K562 (cell line): Measurements from ENCODE around the gene CD4.
"Not testable (repeated sequence)": the region's sequence is repeated elsewhere in the genome, so short reads cannot be mapped to it uniquely, and the experiment has no call there.

Experiments used
- CEBPB ChIP-seq: fragments of 450-650 bp; IDR thresholded peaks from 2 replicates; pipeline ENCODE4 v1.6.1; 2016; ENCODE audit warnings: missing genetic modification characterization, missing compliant biosample characterization
- CTCF ChIP-seq, 3 experiments: IDR thresholded peaks in 2 of 3; conservative IDR thresholded peaks in 1 of 3; 2 replicates each; pipeline ENCODE4 v1.5.1; 2011 to 2012; ENCODE audit warnings: low read length in 3 of 3, mild to moderate bottlenecking in 3 of 3, control low read depth in 2 of 3, improper control_type of control experiment in 1 of 3, inconsistent platforms in 1 of 3, low read depth in 1 of 3, mixed read lengths in 1 of 3, moderate library complexity in 1 of 3; ENCODE audit not compliant: insufficient read depth in 2 of 3
- NBN ChIP-seq: fragments of 450-650 bp; IDR thresholded peaks from 2 replicates; pipeline ENCODE4 v1.6.1; 2016; ENCODE audit warnings: low read depth, mild to moderate bottlenecking
- RBBP5 ChIP-seq: fragments of 200-600 bp; sonication (generic); IDR thresholded peaks from 2 replicates; pipeline ENCODE4 v1.6.1; 2012; ENCODE audit warnings: borderline replicate concordance, mild to moderate bottlenecking, low read length, control low read depth, inconsistent platforms; ENCODE audit not compliant: insufficient read depth, poor library complexity, severe bottlenecking
- ZNF280A ChIP-seq: fragments of 450-650 bp; IDR thresholded peaks from 2 replicates; pipeline ENCODE4 v1.6.1; 2018; ENCODE audit warnings: mild to moderate bottlenecking, low read depth; ENCODE audit not compliant: partially characterized antibody

DNA sequence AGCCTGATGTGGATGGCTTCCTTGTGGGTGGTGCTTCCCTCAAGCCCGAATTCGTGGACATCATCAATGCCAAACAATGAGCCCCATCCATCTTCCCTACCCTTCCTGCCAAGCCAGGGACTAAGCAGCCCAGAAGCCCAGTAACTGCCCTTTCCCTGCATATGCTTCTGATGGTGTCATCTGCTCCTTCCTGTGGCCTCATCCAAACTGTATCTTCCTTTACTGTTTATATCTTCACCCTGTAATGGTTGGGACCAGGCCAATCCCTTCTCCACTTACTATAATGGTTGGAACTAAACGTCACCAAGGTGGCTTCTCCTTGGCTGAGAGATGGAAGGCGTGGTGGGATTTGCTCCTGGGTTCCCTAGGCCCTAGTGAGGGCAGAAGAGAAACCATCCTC is 81.0 kb downstream of the CD4 start:
- not testable (repeated sequence) for TF ChIP-seq RBBP5; NBN; ZNF280A; CEBPB (tag); CTCF (IDR thresholded peaks at IDR 0.05 in 2 of 3, conservative IDR thresholded peaks at IDR 0.05 in 1 of 3; ENCODE audit: insufficient read depth in 2 of 3, low read depth in 1 of 3, low read length in 3 of 3)
